ENCODE results near the gene PET117.

DNA sequence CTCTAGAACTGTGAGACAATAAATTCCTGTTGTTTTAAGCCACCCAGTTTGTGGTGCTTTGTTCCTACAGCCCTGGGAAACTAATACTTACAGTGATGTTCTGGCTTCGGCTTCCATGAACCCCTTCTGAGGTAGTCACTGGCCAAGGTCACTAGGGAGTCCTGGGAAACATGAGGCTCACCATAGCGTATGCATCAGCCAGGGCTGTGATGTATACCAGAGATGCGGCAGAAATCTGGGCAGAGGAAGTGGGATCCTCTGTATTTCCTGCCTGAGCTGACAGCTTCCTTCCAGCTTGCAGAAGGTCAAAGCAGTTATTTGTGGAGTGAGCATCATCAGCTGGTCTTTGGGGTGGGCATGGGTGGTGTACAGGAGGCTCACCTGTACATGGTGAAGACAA, 27.9 kb downstream of the PET117 start:
- TF ChIP-seq CTCF (IDR thresholded peaks at IDR 0.05) (no peak), POLR2A (IDR thresholded peaks at IDR 0.05) (no peak)

All from testis (tissue), 2 donors.